Nephron progenitor cell (in vitro differentiated cells): ENCODE data around the gene SIVA1.

Source experiments
- DNase-seq: peaks from one replicate; pipeline ENCODE4 v3.0.0; 2021
- H3K27ac Mint-ChIP-seq: 2 replicates; pipeline ENCODE4 v1.8.0; 2021; ENCODE audit warnings: mild to moderate bottlenecking, moderate library complexity, mixed read lengths
- H3K27me3 Mint-ChIP-seq: 2 replicates; pipeline ENCODE4 v1.8.0; 2021; ENCODE audit warnings: mild to moderate bottlenecking, low read depth, mixed read lengths; ENCODE audit not compliant: poor library complexity
- H3K36me3 Mint-ChIP-seq: 2 replicates; pipeline ENCODE4 v1.8.0; 2021; ENCODE audit warnings: low read depth, mixed read lengths
- H3K4me1 Mint-ChIP-seq: 2 replicates; pipeline ENCODE4 v1.8.0; 2021; ENCODE audit warnings: mixed read lengths
- H3K4me3 Mint-ChIP-seq: 2 replicates; pipeline ENCODE4 v1.8.0; 2021; ENCODE audit warnings: mild to moderate bottlenecking, moderate library complexity, mixed read lengths
- H3K9me3 Mint-ChIP-seq: 2 replicates; pipeline ENCODE4 v1.8.0; 2021; ENCODE audit warnings: mild to moderate bottlenecking, moderate library complexity, mixed read lengths
- CTCF ChIP-seq: fragments of 200-600 bp; sonication (generic); IDR thresholded peaks from 2 replicates; pipeline ENCODE4 v1.5.0; 2021; ENCODE audit warnings: antibody characterized with exemption

The SIVA1 gene

DNA sequence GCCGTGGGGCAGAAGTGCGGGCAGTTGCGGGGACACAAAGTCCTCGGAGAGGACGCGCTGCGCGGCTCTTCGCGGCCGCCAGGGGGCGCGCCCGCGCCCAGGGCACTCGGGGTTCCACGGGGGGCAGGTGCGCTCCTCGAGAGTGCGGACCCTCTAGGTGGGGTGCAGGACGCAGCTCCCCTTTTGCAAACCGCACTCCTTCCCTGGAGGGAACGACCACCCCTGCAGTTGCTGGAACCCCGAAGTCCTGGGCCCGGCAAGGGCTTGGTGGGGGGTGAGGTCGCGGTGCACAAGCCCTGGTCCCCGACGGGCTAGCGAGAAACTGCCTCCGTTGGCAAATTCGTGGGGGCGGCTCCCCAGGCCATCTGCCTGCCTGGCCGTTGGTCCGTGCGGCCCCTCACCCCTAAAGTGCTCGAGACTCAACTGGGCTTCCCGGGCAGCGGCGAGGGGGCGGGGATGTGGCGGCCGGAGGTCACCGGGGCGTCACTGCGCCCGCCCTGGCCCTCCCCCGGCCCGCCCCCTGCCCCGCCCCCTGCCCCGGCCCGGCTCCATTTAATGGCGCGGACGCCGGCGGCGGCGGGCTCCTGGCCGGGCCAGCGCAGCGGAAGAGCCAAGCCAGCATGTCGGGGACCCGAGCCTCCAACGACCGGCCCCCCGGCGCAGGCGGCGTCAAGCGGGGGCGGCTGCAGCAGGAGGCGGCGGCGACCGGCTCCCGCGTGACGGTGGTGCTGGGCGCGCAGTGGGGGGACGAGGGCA is 29.1 kb upstream of the SIVA1 start, which contains the start of gene ADSS1:
Gene ADSS1 (plus strand): TSS at position 579 of the 756 bp plus-strand sequence. CDS start 42 bp downstream, at position 621.
- H3K36me3 Mint-ChIP-seq: peaks cover 5% of the 10 kb centered on the region
- peak within 1 kb of the TSS; percentile 84 for H3K4me3 Mint-ChIP-seq
- no peak within 1 kb of the TSS for H3K27ac Mint-ChIP-seq
- peak; percentile 79 for DNase-seq
- peaks cover 21% of the 10 kb centered on the region for H3K27me3 Mint-ChIP-seq
- peaks cover 17% of the 10 kb centered on the region for H3K4me1 Mint-ChIP-seq
- peak; percentile 91 for TF ChIP-seq CTCF
- H3K9me3 Mint-ChIP-seq: no peaks in the 10 kb centered on the region

- no peak for TF ChIP-seq CTCF
- Mint-ChIP-seq H3K36me3 (peaks cover 5% of the 10 kb centered on the region), H3K4me3 (peak overlapping the region; percentile 84), H3K4me1 (peaks cover 17% of the 10 kb centered on the region), H3K27ac (no peak overlapping the region), H3K27me3 (peaks cover 23% of the 10 kb centered on the region), H3K9me3 (no peaks in the 10 kb centered on the region)
- DNase-seq: no peak
Observed at GRCh38 chr14:104724407-104724980, 28.5 kb upstream of the SIVA1 start.

GRCh38 chr14:104724981-104725771 is 27.8 kb upstream of the SIVA1 start:
- H3K4me1 Mint-ChIP-seq: peaks cover 17% of the 10 kb centered on the region
- peaks cover 23% of the 10 kb centered on the region for H3K27me3 Mint-ChIP-seq
- H3K4me3 Mint-ChIP-seq: peak overlapping the region; percentile 84
- DNase-seq: peak; percentile 63
- H3K9me3 Mint-ChIP-seq: no peaks in the 10 kb centered on the region
- TF ChIP-seq CTCF: peak; percentile 41
- no peaks in the 10 kb centered on the region for H3K36me3 Mint-ChIP-seq
- no peak overlapping the region for H3K27ac Mint-ChIP-seq

- H3K4me3 Mint-ChIP-seq: peak overlapping the region; percentile 84
Observed at GRCh38 chr14:104725772-104726548, 27.0 kb upstream of the SIVA1 start.

More at GRCh38 chr14:104725772-104726548, 27.0 kb upstream of the SIVA1 start:
- Mint-ChIP-seq H3K4me1 (peaks cover 17% of the 10 kb centered on the region), H3K9me3 (no peaks in the 10 kb centered on the region), H3K36me3 (no peaks in the 10 kb centered on the region), H3K27me3 (peaks cover 23% of the 10 kb centered on the region), H3K27ac (no peak overlapping the region)
- TF ChIP-seq CTCF: no peak
- no peak for DNase-seq
